ENCODE data around the gene RAVER2.

DNA sequence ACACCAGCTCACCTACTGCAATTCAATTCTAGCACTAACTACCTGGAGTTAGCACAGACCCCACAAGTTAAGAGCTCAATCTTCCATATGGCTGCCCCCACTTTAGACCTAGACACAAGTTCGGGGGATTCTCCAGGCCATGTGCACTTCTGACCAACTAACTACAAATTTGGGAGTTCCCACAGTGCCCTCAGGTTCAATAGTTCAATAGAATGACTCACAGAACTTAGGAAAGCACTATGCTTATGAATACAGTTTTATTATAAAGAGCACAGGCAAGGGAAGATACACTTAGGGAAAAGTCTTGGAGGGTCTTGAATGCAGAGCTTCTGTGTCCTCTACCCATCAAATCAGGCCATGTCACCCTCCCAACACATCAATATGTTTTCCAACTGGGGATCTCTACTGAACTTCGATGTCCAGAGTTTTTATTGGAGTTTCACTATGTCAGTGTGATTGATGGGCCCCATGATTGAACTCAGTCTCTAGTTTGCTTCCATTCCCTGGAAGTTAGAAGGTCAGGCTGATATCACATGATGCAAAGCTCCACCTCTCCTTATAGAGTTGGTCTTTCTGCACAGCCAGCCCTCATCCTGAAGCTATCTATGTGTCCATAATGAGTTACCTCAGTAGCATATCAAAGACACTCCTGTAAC, 46.1 kb downstream of the RAVER2 start:
- TF ChIP-seq CTCF (IDR thresholded peaks at IDR 0.05), result no peak
- no peak for TF ChIP-seq EHF (CRISPR knock-in tag; IDR thresholded peaks at IDR 0.05)
- TF ChIP-seq ZFP36 (IDR thresholded peaks at IDR 0.05; ENCODE audit: borderline replicate concordance, partially characterized antibody), result no peak
- no peak for TF ChIP-seq JUN (IDR thresholded peaks at IDR 0.05)
- no peak for TF ChIP-seq JUNB (IDR thresholded peaks at IDR 0.05)
- TF ChIP-seq EP300 (IDR thresholded peaks at IDR 0.05), result no peak
- no peak for TF ChIP-seq KDM5A (IDR thresholded peaks at IDR 0.05)
- no peak for TF ChIP-seq BHLHE40 (IDR thresholded peaks at IDR 0.05; ENCODE audit: low read depth, low read length)
- no peak for TF ChIP-seq MAX (IDR thresholded peaks at IDR 0.05)
- TF ChIP-seq, protein P1, sequence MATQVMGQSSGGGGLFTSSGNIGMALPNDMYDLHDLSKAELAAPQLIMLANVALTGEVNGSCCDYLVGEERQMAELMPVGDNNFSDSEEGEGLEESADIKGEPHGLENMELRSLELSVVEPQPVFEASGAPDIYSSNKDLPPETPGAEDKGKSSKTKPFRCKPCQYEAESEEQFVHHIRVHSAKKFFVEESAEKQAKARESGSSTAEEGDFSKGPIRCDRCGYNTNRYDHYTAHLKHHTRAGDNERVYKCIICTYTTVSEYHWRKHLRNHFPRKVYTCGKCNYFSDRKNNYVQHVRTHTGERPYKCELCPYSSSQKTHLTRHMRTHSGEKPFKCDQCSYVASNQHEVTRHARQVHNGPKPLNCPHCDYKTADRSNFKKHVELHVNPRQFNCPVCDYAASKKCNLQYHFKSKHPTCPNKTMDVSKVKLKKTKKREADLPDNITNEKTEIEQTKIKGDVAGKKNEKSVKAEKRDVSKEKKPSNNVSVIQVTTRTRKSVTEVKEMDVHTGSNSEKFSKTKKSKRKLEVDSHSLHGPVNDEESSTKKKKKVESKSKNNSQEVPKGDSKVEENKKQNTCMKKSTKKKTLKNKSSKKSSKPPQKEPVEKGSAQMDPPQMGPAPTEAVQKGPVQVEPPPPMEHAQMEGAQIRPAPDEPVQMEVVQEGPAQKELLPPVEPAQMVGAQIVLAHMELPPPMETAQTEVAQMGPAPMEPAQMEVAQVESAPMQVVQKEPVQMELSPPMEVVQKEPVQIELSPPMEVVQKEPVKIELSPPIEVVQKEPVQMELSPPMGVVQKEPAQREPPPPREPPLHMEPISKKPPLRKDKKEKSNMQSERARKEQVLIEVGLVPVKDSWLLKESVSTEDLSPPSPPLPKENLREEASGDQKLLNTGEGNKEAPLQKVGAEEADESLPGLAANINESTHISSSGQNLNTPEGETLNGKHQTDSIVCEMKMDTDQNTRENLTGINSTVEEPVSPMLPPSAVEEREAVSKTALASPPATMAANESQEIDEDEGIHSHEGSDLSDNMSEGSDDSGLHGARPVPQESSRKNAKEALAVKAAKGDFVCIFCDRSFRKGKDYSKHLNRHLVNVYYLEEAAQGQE (IDR thresholded peaks at IDR 0.05), result no peak
- no peak for TF ChIP-seq POLR2A (IDR thresholded peaks at IDR 0.05; ENCODE audit: low read length)
- TF ChIP-seq RFX5 (IDR thresholded peaks at IDR 0.05), result no peak

Data from A549 (cell line).